ENCODE results near the gene YKT6.

YKT6 gene

GRCh38 chr7:44258865-44259546, 58.2 kb downstream of the YKT6 start:
- no peak for DNase-seq (ENCODE audit: low read depth in 2 of 2)

GRCh38 chr7:44259547-44260457, 59.0 kb downstream of the YKT6 start:
- DNase-seq (ENCODE audit: low read depth in 2 of 2), result peak in 1 of 2 donors; percentile 16

GRCh38 chr7:44261240-44261639, 60.5 kb downstream of the YKT6 start:
- DNase-seq (ENCODE audit: low read depth in 2 of 2), result no peak

GRCh38 chr7:44262031-44262430, 61.3 kb downstream of the YKT6 start:
- no peak for DNase-seq (ENCODE audit: low read depth in 2 of 2)

GRCh38 chr7:44263326-44264082, 62.7 kb downstream of the YKT6 start:
- DNase-seq (ENCODE audit: low read depth in 2 of 2), result no peak

All from stimulated activated CD4-positive, alpha-beta T cell treated with anti-CD3 and anti-CD28 coated beads, Interleukin-15, amount 100 ng/mL, for 48 hours (primary cell).